Progenitor cell of endocrine pancreas (in vitro differentiated cells): ENCODE data around the gene MCTP2. TPM values are rescaled to one million over a fixed set of nuclear protein-coding genes. Genes with fewer than 3 reads are reported as not detected.

Source experiments
- DNase-seq: peaks from one replicate; pipeline ENCODE4 v3.0.0; 2021; ENCODE audit warnings: low spot score; ENCODE audit not compliant: unreplicated experiment
- H3K27ac Mint-ChIP-seq: 2 replicates; pipeline ENCODE4 v1.8.0; 2021; ENCODE audit warnings: mild to moderate bottlenecking, moderate library complexity, mixed read lengths
- H3K27me3 Mint-ChIP-seq: 2 replicates; pipeline ENCODE4 v1.8.0; 2021; ENCODE audit warnings: mixed read lengths
- H3K36me3 Mint-ChIP-seq: 2 replicates; pipeline ENCODE4 v1.8.0; 2022; ENCODE audit warnings: mixed read lengths; ENCODE audit not compliant: insufficient read depth
- H3K4me1 Mint-ChIP-seq: 2 replicates; pipeline ENCODE4 v1.8.0; 2021; ENCODE audit warnings: low read depth, mixed read lengths
- H3K4me3 Mint-ChIP-seq: 2 replicates; pipeline ENCODE4 v1.8.0; 2021; ENCODE audit warnings: low read depth, mild to moderate bottlenecking, moderate library complexity, mixed read lengths
- H3K9me3 Mint-ChIP-seq: 2 replicates; pipeline ENCODE4 v1.8.0; 2021; ENCODE audit warnings: low read depth, mixed read lengths
- CTCF ChIP-seq: fragments of 200-600 bp; sonication (generic); IDR thresholded peaks from one replicate; pipeline ENCODE4 v1.5.0; 2021; ENCODE audit warnings: antibody characterized with exemption, mild to moderate bottlenecking; ENCODE audit not compliant: unreplicated experiment
- total RNA-seq: library from RNA; stranded (reverse); gene quantifications from 2 replicates; pipeline ENCODE4 v1.2.1, GENCODE V29; 2021

Gene MCTP2
- total RNA-seq, 1 donor from 2014 or later, result 2.6 TPM

- no peak overlapping the region for H3K4me3 Mint-ChIP-seq
- H3K36me3 Mint-ChIP-seq, result no peaks in the 10 kb centered on the region
- no peaks in the 10 kb centered on the region for H3K9me3 Mint-ChIP-seq
- peaks cover 3% of the 10 kb centered on the region for H3K4me1 Mint-ChIP-seq
- DNase-seq, result no peak
- H3K27me3 Mint-ChIP-seq, result no peaks in the 10 kb centered on the region
- no peak overlapping the region for H3K27ac Mint-ChIP-seq
- TF ChIP-seq CTCF, result no peak
These were observed 100.4 kb downstream of the MCTP2 start for GRCh38 chr15:94331731-94332130.

- TF ChIP-seq CTCF, result no peak
- Mint-ChIP-seq H3K27me3 (no peaks in the 10 kb centered on the region), H3K36me3 (no peaks in the 10 kb centered on the region), H3K4me1 (peaks cover 11% of the 10 kb centered on the region), H3K4me3 (no peak overlapping the region), H3K9me3 (no peaks in the 10 kb centered on the region), H3K27ac (no peak overlapping the region)
- DNase-seq, result no peak
These were observed 104.3 kb downstream of the MCTP2 start for GRCh38 chr15:94335616-94336015.

- Mint-ChIP-seq H3K27me3 (no peaks in the 10 kb centered on the region), H3K4me3 (no peak overlapping the region), H3K27ac (no peak overlapping the region), H3K36me3 (no peaks in the 10 kb centered on the region), H3K4me1 (peaks cover 9% of the 10 kb centered on the region), H3K9me3 (no peaks in the 10 kb centered on the region)
- TF ChIP-seq CTCF, result no peak
- DNase-seq, result no peak
These were observed 105.6 kb downstream of the MCTP2 start for GRCh38 chr15:94336817-94337467.

- no peak for TF ChIP-seq CTCF
- DNase-seq, result no peak
- Mint-ChIP-seq H3K9me3 (no peaks in the 10 kb centered on the region), H3K36me3 (no peaks in the 10 kb centered on the region), H3K4me3 (no peak overlapping the region), H3K4me1 (peaks cover 9% of the 10 kb centered on the region), H3K27me3 (no peaks in the 10 kb centered on the region), H3K27ac (no peak overlapping the region)
These were observed 107.0 kb downstream of the MCTP2 start for GRCh38 chr15:94338243-94338846.

- TF ChIP-seq CTCF, result no peak
- H3K27me3 Mint-ChIP-seq, result no peaks in the 10 kb centered on the region
- H3K4me1 Mint-ChIP-seq, result no peaks in the 10 kb centered on the region
- no peak overlapping the region for H3K27ac Mint-ChIP-seq
- peaks cover 3% of the 10 kb centered on the region for H3K9me3 Mint-ChIP-seq
- no peak overlapping the region for H3K4me3 Mint-ChIP-seq
- H3K36me3 Mint-ChIP-seq, result no peaks in the 10 kb centered on the region
- DNase-seq, result no peak
These were observed 114.9 kb downstream of the MCTP2 start for GRCh38 chr15:94346282-94346681.
